GM21529 (cell line): ENCODE data around the gene C4B.
"Not testable (repeated sequence)": the region's sequence is repeated elsewhere in the genome, so short reads cannot be mapped to it uniquely, and the experiment has no call there.

Experiments used
- ATAC-seq: cut with Tn5 transposase; IDR thresholded peaks from one replicate; pipeline ENCODE4 v1.9.1; 2021; ENCODE audit not compliant: unreplicated experiment

The C4B gene

GRCh38 chr6:32014547-32014946 lies at the start of gene C4B:
TSS of gene C4B (plus strand) at chr6:32014795. CDS start at chr6:32014846, 51 bp downstream.
- not testable (repeated sequence) for ATAC-seq

GRCh38 chr6:31965700-31966099 lies 48.9 kb upstream of the C4B start:
- ATAC-seq: no peak

GRCh38 chr6:31966506-31966905 lies 48.1 kb upstream of the C4B start:
- ATAC-seq: no peak

GRCh38 chr6:31966997-31967925 lies 47.3 kb upstream of the C4B start:
- ATAC-seq: no peak

GRCh38 chr6:31967926-31968320 lies 46.7 kb upstream of the C4B start:
- no peak for ATAC-seq

- no peak for ATAC-seq
Observed at GRCh38 chr6:31968326-31968725, 46.3 kb upstream of the C4B start.

GRCh38 chr6:31968791-31969711 lies 45.5 kb upstream of the C4B start:
- no peak for ATAC-seq

GRCh38 chr6:31969712-31970603 lies 44.6 kb upstream of the C4B start:
- ATAC-seq: no peak

- ATAC-seq: no peak
Observed at GRCh38 chr6:31970604-31971271, 43.9 kb upstream of the C4B start.

GRCh38 chr6:31971279-31971992 lies 43.2 kb upstream of the C4B start:
- peak; percentile 1 for ATAC-seq

- peak; percentile 80 for ATAC-seq
Observed at GRCh38 chr6:31971993-31972708, 42.4 kb upstream of the C4B start, which contains the start of gene DXO. TSS of gene DXO (minus strand) at chr6:31972138. CDS start at chr6:31971675, 463 bp downstream.

- no peak for ATAC-seq
Observed at GRCh38 chr6:31972709-31973350, 41.8 kb upstream of the C4B start.

- ATAC-seq: not testable (repeated sequence)
Observed at GRCh38 chr6:31976065-31976464, 38.5 kb upstream of the C4B start.

- ATAC-seq: no peak
Observed at GRCh38 chr6:31977816-31978431, 36.7 kb upstream of the C4B start.

- ATAC-seq: no peak
Observed at GRCh38 chr6:31978831-31979230, 35.8 kb upstream of the C4B start.

GRCh38 chr6:31979238-31979898 lies 35.2 kb upstream of the C4B start:
- no peak for ATAC-seq

- ATAC-seq: not testable (repeated sequence)
Observed at GRCh38 chr6:31980195-31980876, 34.3 kb upstream of the C4B start.
